GM18505 (cell line): ENCODE measurements around the gene RHBDL3.

Experiments
- ATAC-seq: cut with Tn5 transposase; IDR thresholded peaks from one replicate; pipeline ENCODE4 v1.9.1; 2021; ENCODE audit not compliant: unreplicated experiment
- POLR2A ChIP-seq: IDR thresholded peaks from 4 replicates; pipeline ENCODE4 v1.6.1; 2011; ENCODE audit warnings: borderline replicate concordance; ENCODE audit not compliant: insufficient read depth, insufficient read length; ENCODE audit errors: extremely low read depth

The RHBDL3 gene

GRCh38 chr17:32289471-32290070 is 23.9 kb downstream of the RHBDL3 start:
- TF ChIP-seq POLR2A = no peak
- no peak for ATAC-seq

- no peak for ATAC-seq
- TF ChIP-seq POLR2A = no peak
Observed at GRCh38 chr17:32292094-32292493, 26.5 kb downstream of the RHBDL3 start.

GRCh38 chr17:32297424-32297823 is 31.8 kb downstream of the RHBDL3 start:
- ATAC-seq = no peak
- TF ChIP-seq POLR2A = no peak

- no peak for ATAC-seq
- TF ChIP-seq POLR2A = no peak
Observed at GRCh38 chr17:32297860-32298259, 32.2 kb downstream of the RHBDL3 start.

- TF ChIP-seq POLR2A = no peak
- ATAC-seq = no peak
Observed at GRCh38 chr17:32298298-32298697, 32.7 kb downstream of the RHBDL3 start.

GRCh38 chr17:32298721-32299579 is 33.3 kb downstream of the RHBDL3 start:
- TF ChIP-seq POLR2A = no peak
- ATAC-seq = no peak

- ATAC-seq = no peak
- no peak for TF ChIP-seq POLR2A
Observed at GRCh38 chr17:32299580-32300164, 34.0 kb downstream of the RHBDL3 start.

- TF ChIP-seq POLR2A = no peak
Observed at GRCh38 chr17:32302037-32302436, 36.4 kb downstream of the RHBDL3 start.

GRCh38 chr17:32302860-32303649 is 37.4 kb downstream of the RHBDL3 start:
- TF ChIP-seq POLR2A = no peak
- ATAC-seq = no peak

More at GRCh38 chr17:32302037-32302436, 36.4 kb downstream of the RHBDL3 start:
- no peak for ATAC-seq

GRCh38 chr17:32303781-32304288 is 38.2 kb downstream of the RHBDL3 start:
- TF ChIP-seq POLR2A = no peak
- no peak for ATAC-seq

- ATAC-seq = no peak
- TF ChIP-seq POLR2A = no peak
Observed at GRCh38 chr17:32305049-32305448, 39.4 kb downstream of the RHBDL3 start.

GRCh38 chr17:32307658-32308057 is 42.0 kb downstream of the RHBDL3 start:
- TF ChIP-seq POLR2A = no peak
- no peak for ATAC-seq

- no peak for TF ChIP-seq POLR2A
- no peak for ATAC-seq
Observed at GRCh38 chr17:32311028-32311536, 45.5 kb downstream of the RHBDL3 start.
